ENCODE results near the gene DENND2C.

DNA sequence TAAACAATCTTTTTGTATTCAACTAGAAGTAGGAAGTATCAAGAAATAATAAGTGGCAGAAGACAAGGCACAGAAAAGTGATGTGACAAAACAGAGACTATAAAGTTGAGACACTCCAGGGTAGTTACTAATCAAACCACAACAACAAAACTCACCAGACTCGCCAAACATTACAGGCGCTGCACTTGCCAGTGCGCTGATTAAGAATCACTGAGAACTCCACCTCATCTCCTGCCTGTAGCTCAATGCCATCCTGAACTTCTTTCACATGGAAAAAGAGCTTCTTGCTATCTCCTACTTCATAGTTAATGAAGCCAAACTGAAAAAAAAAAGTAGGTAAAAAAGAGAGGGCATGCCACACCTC, 49.6 kb upstream of the DENND2C start:
- TF ChIP-seq POLR2AphosphoS5 (IDR thresholded peaks at IDR 0.05; ENCODE audit: low read depth, low read length) (no peak), TAF1 (IDR thresholded peaks at IDR 0.05; ENCODE audit: borderline replicate concordance, insufficient read depth, low read length) (no peak), FOXP2 (optimal IDR thresholded peaks at IDR 0.05; ENCODE audit: borderline replicate concordance, extremely low read depth, extremely low read length, insufficient read depth) (no peak), REST (IDR thresholded peaks at IDR 0.05; ENCODE audit: insufficient read depth in 1 of 2, low read depth in 2 of 2, low read length in 2 of 2) (no peak), SIN3A (IDR thresholded peaks at IDR 0.05; ENCODE audit: borderline replicate concordance, insufficient read depth, low read length) (no peak)
